Nephron (organoid): Measurements from ENCODE around the gene PAN3.

Experiments used
- H3K27ac Mint-ChIP-seq, 3 experiments: 2 replicates each; pipeline ENCODE4 v1.8.0; 2020; ENCODE audit warnings: mixed read lengths in 3 of 3, mild to moderate bottlenecking in 2 of 3, moderate library complexity in 1 of 3
- H3K27me3 Mint-ChIP-seq: 2 replicates; pipeline ENCODE4 v1.8.0; 2021; ENCODE audit warnings: low read depth, mild to moderate bottlenecking, moderate library complexity, mixed read lengths
- H3K36me3 Mint-ChIP-seq: 2 replicates; pipeline ENCODE4 v1.8.0; 2020; ENCODE audit warnings: low read depth, mixed read lengths
- H3K4me1 Mint-ChIP-seq: 2 replicates; pipeline ENCODE4 v1.8.0; 2020; ENCODE audit warnings: mixed read lengths
- H3K4me3 Mint-ChIP-seq, 3 experiments: 2 replicates each; pipeline ENCODE4 v1.8.0; 2020; ENCODE audit warnings: mild to moderate bottlenecking in 3 of 3, mixed read lengths in 3 of 3, moderate library complexity in 2 of 3
- H3K9me3 Mint-ChIP-seq: 2 replicates; pipeline ENCODE4 v1.8.0; 2020; ENCODE audit warnings: mixed read lengths
- CTCF ChIP-seq, 3 experiments: fragments of 200-600 bp; sonication (generic); IDR thresholded peaks; one replicate each; pipeline ENCODE4 v1.5.0; 2021; ENCODE audit warnings: antibody characterized with exemption in 3 of 3; ENCODE audit not compliant: unreplicated experiment in 3 of 3

Gene PAN3

GRCh38 chr13:28163587-28163986 is 25.2 kb downstream of the PAN3 start:
- TF ChIP-seq CTCF (IDR thresholded peaks at IDR 0.05; ENCODE audit: unreplicated experiment in 3 of 3): no peak
- H3K4me3 Mint-ChIP-seq: no peak overlapping the region
- H3K36me3 Mint-ChIP-seq: peaks cover 12% of the 10 kb centered on the region
- no peaks in the 10 kb centered on the region for H3K9me3 Mint-ChIP-seq
- H3K27ac Mint-ChIP-seq: no peak overlapping the region
- H3K4me1 Mint-ChIP-seq: peaks cover 19% of the 10 kb centered on the region
- no peaks in the 10 kb centered on the region for H3K27me3 Mint-ChIP-seq

- Mint-ChIP-seq H3K4me3 (no peak overlapping the region), H3K36me3 (peaks cover 16% of the 10 kb centered on the region), H3K9me3 (no peaks in the 10 kb centered on the region), H3K27ac (no peak overlapping the region), H3K4me1 (peaks cover 9% of the 10 kb centered on the region), H3K27me3 (no peaks in the 10 kb centered on the region)
- no peak for TF ChIP-seq CTCF (IDR thresholded peaks at IDR 0.05; ENCODE audit: unreplicated experiment in 3 of 3)
Observed at GRCh38 chr13:28166257-28166656, 27.9 kb downstream of the PAN3 start.

GRCh38 chr13:28171266-28171665 is 32.9 kb downstream of the PAN3 start:
- Mint-ChIP-seq H3K27me3 (no peaks in the 10 kb centered on the region), H3K36me3 (peaks cover 30% of the 10 kb centered on the region), H3K27ac (peak overlapping the region; percentile 34 to 77 (median 51)), H3K4me3 (no peak overlapping the region), H3K4me1 (no peaks in the 10 kb centered on the region), H3K9me3 (no peaks in the 10 kb centered on the region)
- TF ChIP-seq CTCF (IDR thresholded peaks at IDR 0.05; ENCODE audit: unreplicated experiment in 3 of 3): no peak

GRCh38 chr13:28172947-28173346 is 34.6 kb downstream of the PAN3 start:
- Mint-ChIP-seq H3K27ac (no peak overlapping the region), H3K27me3 (no peaks in the 10 kb centered on the region), H3K4me1 (no peaks in the 10 kb centered on the region), H3K4me3 (no peak overlapping the region), H3K36me3 (peaks cover 36% of the 10 kb centered on the region), H3K9me3 (no peaks in the 10 kb centered on the region)
- TF ChIP-seq CTCF (IDR thresholded peaks at IDR 0.05; ENCODE audit: unreplicated experiment in 3 of 3): no peak

- Mint-ChIP-seq H3K27me3 (no peaks in the 10 kb centered on the region), H3K9me3 (no peaks in the 10 kb centered on the region), H3K36me3 (peaks cover 41% of the 10 kb centered on the region), H3K4me3 (no peak overlapping the region), H3K27ac (no peak overlapping the region), H3K4me1 (no peaks in the 10 kb centered on the region)
- TF ChIP-seq CTCF (IDR thresholded peaks at IDR 0.05; ENCODE audit: unreplicated experiment in 3 of 3): no peak
Observed at GRCh38 chr13:28173793-28174192, 35.4 kb downstream of the PAN3 start.

GRCh38 chr13:28177327-28177726 is 39.0 kb downstream of the PAN3 start:
- Mint-ChIP-seq H3K9me3 (no peaks in the 10 kb centered on the region), H3K27me3 (no peaks in the 10 kb centered on the region), H3K4me3 (no peak overlapping the region), H3K27ac (no peak overlapping the region), H3K4me1 (no peaks in the 10 kb centered on the region), H3K36me3 (peaks cover 41% of the 10 kb centered on the region)
- no peak for TF ChIP-seq CTCF (IDR thresholded peaks at IDR 0.05; ENCODE audit: unreplicated experiment in 3 of 3)
